Sciatic nerve (tissue), 2 donors: ENCODE results near the gene GBX1. TPM values are rescaled to one million over a fixed set of nuclear protein-coding genes. Genes with fewer than 3 reads are reported as not detected.

Experiments used
- ATAC-seq: fragments of 200-7000 bp; cut with Tn5 transposase; one replicate; pipeline ENCODE4 v1.9.1; 2020; ENCODE audit warnings: mild to moderate bottlenecking, moderate library complexity
- DNase-seq: peaks from one replicate; pipeline ENCODE4 v3.0.0-alpha.2; 2020; ENCODE audit warnings: low spot score
- intact Hi-C: fragments of 100-400 bp; cut with DNase I; formaldehyde crosslinking; loops from one replicate; pipeline ENCODE4 v1.14.2; 2022
- total RNA-seq: library from RNA; stranded (reverse); fragmentation: NEBNext Ultra II Directional; extraction: Animal tissue kit (Norgen Biotek cat#: 25700); gene quantifications from one replicate; pipeline ENCODE4 v1.2.1, GENCODE V29; 2021
- donor health status: DM: no; HTN: no; CAD: no.
- donor health status: DM: no; HTN: no; CAD: no.

GBX1 gene
- total RNA-seq, 1 donor from 2014 or later: not detected

GRCh38 chr7:151133266-151133985 is 34.1 kb downstream of the GBX1 start:
- ATAC-seq (no peak), DNase-seq (no peak)
- intact Hi-C loops: no loop called here

GRCh38 chr7:151132461-151133205 is 34.9 kb downstream of the GBX1 start:
- DNase-seq (no peak), ATAC-seq (no peak)
- intact Hi-C loops: no loop called here

- no peak for DNase-seq
- intact Hi-C loops: no loop called here
- peak; percentile 84 for ATAC-seq
These were observed 35.8 kb downstream of the GBX1 start for GRCh38 chr7:151131592-151132293.

GRCh38 chr7:151131224-151131591 is 36.3 kb downstream of the GBX1 start:
- intact Hi-C loops: no loop called here
- no peak for DNase-seq
- ATAC-seq: no peak

GRCh38 chr7:151130741-151131157 is 36.7 kb downstream of the GBX1 start:
- DNase-seq (no peak), ATAC-seq (no peak)
- intact Hi-C loops: no loop called here

- intact Hi-C loops: no loop called here
- ATAC-seq: no peak
- no peak for DNase-seq
These were observed 37.4 kb downstream of the GBX1 start for GRCh38 chr7:151129960-151130591.

GRCh38 chr7:151129117-151129959 is 38.2 kb downstream of the GBX1 start:
- intact Hi-C loops: no loop called here
- ATAC-seq: no peak
- no peak for DNase-seq

- intact Hi-C loops: no loop called here
- no peak for ATAC-seq
- no peak for DNase-seq
These were observed 38.8 kb downstream of the GBX1 start for GRCh38 chr7:151128716-151129115.

- DNase-seq (no peak), ATAC-seq (no peak)
- intact Hi-C loops: no loop called here
These were observed 39.4 kb downstream of the GBX1 start for GRCh38 chr7:151128144-151128543.

GRCh38 chr7:151126491-151127137 is 40.9 kb downstream of the GBX1 start:
- DNase-seq (no peak), ATAC-seq (no peak)
- intact Hi-C loops: no loop called here

GRCh38 chr7:151125846-151126481 is 41.5 kb downstream of the GBX1 start:
- peak; percentile 1 for ATAC-seq
- no peak for DNase-seq
- intact Hi-C loops: no loop called here

- intact Hi-C loops: no loop called here
- peak; percentile 18 for ATAC-seq
- DNase-seq: no peak
These were observed 42.0 kb downstream of the GBX1 start for GRCh38 chr7:151125470-151125845.

GRCh38 chr7:151124899-151125399 is 42.5 kb downstream of the GBX1 start:
- intact Hi-C loops: loop anchor here (5.0 kb wide), 1 partner anchor 177 kb away; no protein-coding TSS in a partner anchor
- no peak for ATAC-seq

GRCh38 chr7:151124481-151124880 is 43.0 kb downstream of the GBX1 start:
- DNase-seq (no peak), ATAC-seq (no peak)
- intact Hi-C loops: loop anchor here (5.0 kb wide), 1 partner anchor 178 kb away; no protein-coding TSS in a partner anchor

More at GRCh38 chr7:151124899-151125399, 42.5 kb downstream of the GBX1 start:
- DNase-seq: no peak

GRCh38 chr7:151123822-151124464 is 43.6 kb downstream of the GBX1 start:
- intact Hi-C loops: loop anchor here (5.0 kb wide), 1 partner anchor 178 kb away; no protein-coding TSS in a partner anchor
- peak; percentile 91 for DNase-seq
- peak; percentile 88 for ATAC-seq

GRCh38 chr7:151123158-151123821 is 44.2 kb downstream of the GBX1 start:
- no peak for ATAC-seq
- DNase-seq: no peak
- intact Hi-C loops: loop anchor here (5.0 kb wide), 1 partner anchor 179 kb away; no protein-coding TSS in a partner anchor
